Measurements from ENCODE around the gene CNNM3.
A peak's percentile ranks its signal among the peaks of the same experiment; 100 is the strongest.

CNNM3 gene

DNA sequence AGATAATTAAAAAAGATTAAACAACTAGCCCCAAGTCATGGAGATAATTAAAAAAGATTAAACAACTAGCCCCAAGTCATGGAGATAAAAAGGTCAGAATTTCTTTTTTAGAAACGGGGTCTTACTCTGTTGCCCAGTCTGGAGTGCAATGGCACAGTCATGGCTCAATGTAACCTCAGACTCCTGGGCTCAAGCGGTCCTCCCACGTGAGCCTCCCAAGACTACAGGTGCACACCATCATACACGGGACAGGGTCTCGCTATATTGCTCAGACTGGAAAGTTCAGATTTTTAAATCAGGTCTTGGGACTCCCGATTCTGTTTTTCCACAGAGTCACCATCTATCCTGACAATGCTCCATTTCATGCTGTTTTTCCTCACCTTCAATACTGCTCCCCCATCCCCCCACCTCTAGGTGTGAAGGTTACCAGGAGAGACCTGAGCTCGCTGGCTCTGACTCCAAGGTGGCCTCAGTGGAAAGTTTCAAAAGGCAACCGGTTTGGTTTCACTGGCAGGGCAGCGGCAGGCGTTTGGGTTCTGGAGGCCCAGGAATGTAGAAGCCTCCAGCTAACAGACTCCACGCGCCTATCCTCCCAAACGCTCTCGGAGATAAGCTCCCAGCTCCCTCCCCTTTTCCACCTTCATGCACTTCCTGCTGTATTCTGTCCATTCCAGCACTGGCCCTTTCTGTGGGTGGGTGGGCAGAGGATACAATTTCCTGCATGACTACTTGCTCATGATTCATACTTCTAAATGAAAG lies 56.7 kb downstream of the CNNM3 start:
- Histone ChIP-seq H3K27ac (ENCODE audit: low read depth, low read length) (peak overlapping the region; percentile 90), H2BK120ac (ENCODE audit: insufficient read depth, low read length, poor library complexity) (peak overlapping the region; percentile 2), H3K9ac (ENCODE audit: low read length) (no peak overlapping the region), H3K4me1 (ENCODE audit: control insufficient read depth in 1 of 2, insufficient read depth in 2 of 2, low read length in 2 of 2) (peaks cover 45 to 56% of the 10 kb centered on the region in 2 experiments), H3K36me3 (ENCODE audit: control insufficient read depth in 1 of 2, insufficient read depth in 2 of 2, low read length in 2 of 2) (peaks cover 0 to 7% of the 10 kb centered on the region in 2 experiments), H4K8ac (ENCODE audit: low read depth, low read length) (no peak overlapping the region), H4K12ac (ENCODE audit: low read depth, low read length) (no peak overlapping the region), H3K23ac (ENCODE audit: low read length) (no peak overlapping the region), H3K18ac (ENCODE audit: low read length) (no peak overlapping the region), H2AK5ac (ENCODE audit: low read length) (no peak overlapping the region), H3K4ac (ENCODE audit: low read depth, low read length) (no peak overlapping the region), H2BK5ac (ENCODE audit: low read depth, low read length, poor library complexity) (peak overlapping the region; percentile 26), H3K79me2 (ENCODE audit: control insufficient read depth, insufficient read depth, low read length, poor library complexity) (peaks cover 33% of the 10 kb centered on the region), H3K4me2 (ENCODE audit: low read length) (peak overlapping the region; percentile 5), H4K91ac (ENCODE audit: low read depth, low read length) (peak overlapping the region; percentile 29), H3K9me3 (ENCODE audit: insufficient read depth, low read depth, low read length) (peaks cover 2% of the 10 kb centered on the region), H3K79me1 (ENCODE audit: low read length) (peaks cover 74% of the 10 kb centered on the region), H2BK12ac (ENCODE audit: low read length) (peak overlapping the region; percentile 44), H3K4me3 (ENCODE audit: low read depth, low read length) (no peak overlapping the region), H3K14ac (ENCODE audit: low read length) (no peak overlapping the region), H2AFZ (ENCODE audit: insufficient read depth, low read length, poor library complexity) (no peak overlapping the region), H3K27me3 (ENCODE audit: insufficient read depth, low read length) (no peaks in the 10 kb centered on the region)
- no CpG with 5 or more reads among the region's 14 CpGs for WGBS (ENCODE audit: extremely low coverage, insufficient coverage, insufficient read length)
- peak; percentile 85 to 86 for DNase-seq

DNA sequence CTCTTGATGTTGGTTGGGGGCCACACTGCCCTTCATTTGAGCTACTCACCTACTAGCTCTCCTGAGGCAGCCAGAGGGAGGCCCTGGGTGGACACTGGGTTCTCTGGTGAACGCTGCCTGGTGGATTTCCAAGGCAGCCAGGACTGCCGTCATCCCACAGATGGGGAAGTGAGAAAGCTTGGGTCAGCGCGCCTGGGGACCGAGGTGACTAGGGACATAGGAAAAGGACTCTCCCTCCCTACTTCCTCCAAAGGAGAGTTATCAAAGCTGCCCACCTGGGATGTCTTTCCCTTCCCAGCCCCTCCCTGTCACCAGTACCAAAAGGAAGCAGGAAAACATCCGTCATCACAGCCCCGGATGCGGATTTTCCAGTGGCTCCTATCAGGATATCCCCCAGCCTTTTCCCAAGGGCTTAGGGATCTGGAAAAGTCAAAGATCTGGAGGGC lies 57.6 kb downstream of the CNNM3 start:
- Histone ChIP-seq H3K9me3 (ENCODE audit: insufficient read depth, low read depth, low read length) (peaks cover 4% of the 10 kb centered on the region), H2BK120ac (ENCODE audit: insufficient read depth, low read length, poor library complexity) (peak overlapping the region; percentile 77), H3K9ac (ENCODE audit: low read length) (no peak overlapping the region), H3K79me1 (ENCODE audit: low read length) (peaks cover 72% of the 10 kb centered on the region), H3K18ac (ENCODE audit: low read length) (peak overlapping the region; percentile 54), H3K4me1 (ENCODE audit: control insufficient read depth in 1 of 2, insufficient read depth in 2 of 2, low read length in 2 of 2) (peaks cover 45 to 57% of the 10 kb centered on the region in 2 experiments), H3K4ac (ENCODE audit: low read depth, low read length) (peak overlapping the region; percentile 35), H4K12ac (ENCODE audit: low read depth, low read length) (peak overlapping the region; percentile 75), H4K8ac (ENCODE audit: low read depth, low read length) (peak overlapping the region; percentile 69), H2AK5ac (ENCODE audit: low read length) (peak overlapping the region; percentile 73), H3K23ac (ENCODE audit: low read length) (no peak overlapping the region), H3K36me3 (ENCODE audit: control insufficient read depth in 1 of 2, insufficient read depth in 2 of 2, low read length in 2 of 2) (no peaks in the 10 kb centered on the region), H3K4me2 (ENCODE audit: low read length) (peak overlapping the region; percentile 37), H4K91ac (ENCODE audit: low read depth, low read length) (peak overlapping the region; percentile 90), H3K27ac (ENCODE audit: low read depth, low read length) (peak overlapping the region; percentile 90), H2BK5ac (ENCODE audit: low read depth, low read length, poor library complexity) (peak overlapping the region; percentile 79), H2AFZ (ENCODE audit: insufficient read depth, low read length, poor library complexity) (peak overlapping the region; percentile 12), H3K79me2 (ENCODE audit: control insufficient read depth, insufficient read depth, low read length, poor library complexity) (peaks cover 26% of the 10 kb centered on the region), H2BK12ac (ENCODE audit: low read length) (peak overlapping the region; percentile 89), H3K27me3 (ENCODE audit: insufficient read depth, low read length) (no peaks in the 10 kb centered on the region), H3K4me3 (ENCODE audit: low read depth, low read length) (no peak overlapping the region), H3K14ac (ENCODE audit: low read length) (peak overlapping the region; percentile 78)
- no CpG with 5 or more reads among the region's 8 CpGs for WGBS (ENCODE audit: extremely low coverage, insufficient coverage, insufficient read length)
- peak in 1 of 2 donors; percentile 46 for DNase-seq

DNA sequence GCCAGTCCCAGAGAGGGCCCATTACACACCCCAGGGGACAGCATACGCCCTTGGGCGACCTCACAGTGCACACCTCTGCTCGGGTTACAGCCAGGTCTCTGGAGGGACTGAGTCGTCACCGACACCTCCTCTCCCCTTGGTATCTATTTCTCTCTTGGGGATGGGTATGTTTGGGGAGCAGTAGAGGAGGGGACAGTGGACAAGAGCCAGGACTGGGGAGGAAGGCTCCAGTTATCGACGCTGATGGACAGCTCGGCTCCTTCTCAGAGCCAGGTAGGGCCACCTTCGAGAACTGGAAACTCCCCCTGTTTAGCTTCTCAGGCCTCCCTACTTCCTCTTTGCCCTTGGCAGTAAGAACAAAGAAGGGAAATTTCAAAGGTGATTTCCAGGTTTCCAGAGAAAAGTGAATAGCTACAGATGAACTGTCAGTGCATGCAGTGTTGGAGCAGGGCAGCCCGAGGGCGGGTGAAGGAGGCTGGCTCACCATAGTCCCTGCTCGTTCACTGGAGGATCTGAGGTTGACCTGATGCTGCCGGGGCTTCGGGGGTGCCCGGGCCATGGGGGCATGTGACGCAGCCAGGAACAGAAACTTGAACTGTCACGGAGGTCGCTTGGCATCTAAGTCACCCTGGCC lies 58.2 kb downstream of the CNNM3 start:
- Histone ChIP-seq H3K4me1 (ENCODE audit: control insufficient read depth in 1 of 2, insufficient read depth in 2 of 2, low read length in 2 of 2) (peaks cover 45 to 57% of the 10 kb centered on the region in 2 experiments), H3K27me3 (ENCODE audit: insufficient read depth, low read length) (no peaks in the 10 kb centered on the region), H2BK5ac (ENCODE audit: low read depth, low read length, poor library complexity) (peak overlapping the region; percentile 79), H3K9me3 (ENCODE audit: insufficient read depth, low read depth, low read length) (peaks cover 4% of the 10 kb centered on the region), H3K4ac (ENCODE audit: low read depth, low read length) (peak overlapping the region; percentile 3), H3K27ac (ENCODE audit: low read depth, low read length) (peak overlapping the region; percentile 90), H4K8ac (ENCODE audit: low read depth, low read length) (peak overlapping the region; percentile 69), H4K91ac (ENCODE audit: low read depth, low read length) (peak overlapping the region; percentile 90), H3K79me2 (ENCODE audit: control insufficient read depth, insufficient read depth, low read length, poor library complexity) (peaks cover 20% of the 10 kb centered on the region), H3K9ac (ENCODE audit: low read length) (no peak overlapping the region), H3K14ac (ENCODE audit: low read length) (peak overlapping the region; percentile 78), H2AFZ (ENCODE audit: insufficient read depth, low read length, poor library complexity) (peak overlapping the region; percentile 13), H2BK12ac (ENCODE audit: low read length) (peak overlapping the region; percentile 75), H2BK120ac (ENCODE audit: insufficient read depth, low read length, poor library complexity) (peak overlapping the region; percentile 77), H4K12ac (ENCODE audit: low read depth, low read length) (no peak overlapping the region), H3K18ac (ENCODE audit: low read length) (peak overlapping the region; percentile 70), H3K4me3 (ENCODE audit: low read depth, low read length) (no peak overlapping the region), H3K4me2 (ENCODE audit: low read length) (peak overlapping the region; percentile 37), H2AK5ac (ENCODE audit: low read length) (peak overlapping the region; percentile 96), H3K23ac (ENCODE audit: low read length) (no peak overlapping the region), H3K79me1 (ENCODE audit: low read length) (peaks cover 68% of the 10 kb centered on the region), H3K36me3 (ENCODE audit: control insufficient read depth in 1 of 2, insufficient read depth in 2 of 2, low read length in 2 of 2) (no peaks in the 10 kb centered on the region)
- no CpG with 5 or more reads among the region's 18 CpGs for WGBS (ENCODE audit: extremely low coverage, insufficient coverage, insufficient read length)
- DNase-seq: peak in 1 of 2 donors; percentile 44

DNA sequence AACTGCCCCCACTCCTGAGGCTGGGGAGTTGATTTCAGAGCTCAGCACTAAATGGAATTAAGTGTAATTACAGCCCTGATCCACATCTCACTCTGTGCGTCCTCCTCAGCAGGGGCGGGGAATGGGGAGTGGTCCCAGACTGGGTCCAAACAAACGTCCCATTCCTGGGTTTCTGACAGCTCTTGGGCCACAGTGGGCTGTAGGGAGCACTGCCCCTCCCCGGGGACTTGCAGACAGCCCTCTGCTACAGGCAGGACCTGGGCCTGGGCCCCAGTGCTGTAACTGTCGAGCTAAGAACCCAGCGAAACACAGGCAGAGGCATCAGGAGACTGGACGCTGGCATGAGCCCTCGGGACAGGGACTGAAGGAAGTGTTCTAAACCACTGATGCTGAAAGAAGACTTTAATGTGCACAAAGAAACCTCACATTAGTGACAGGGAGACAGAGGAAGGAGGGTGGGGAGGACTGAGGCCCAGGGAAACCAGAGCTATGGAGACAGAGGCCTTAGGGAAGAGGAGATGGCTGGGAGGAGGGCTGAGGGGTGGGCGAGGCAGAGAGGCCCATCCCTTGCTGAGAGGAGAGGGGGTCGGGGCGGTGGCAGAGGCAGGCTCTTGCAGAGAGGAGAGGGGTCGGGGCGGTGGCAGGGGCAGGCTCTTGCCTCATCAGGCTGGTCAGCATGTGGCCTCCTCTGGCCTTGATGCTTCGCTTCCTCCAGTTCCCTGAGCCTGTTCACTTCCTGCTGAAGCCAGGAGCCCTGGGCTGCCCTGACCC lies 59.6 kb downstream of the CNNM3 start:
- peaks cover 60% of the 10 kb centered on the region for H3K79me1 ChIP-seq (ENCODE audit: low read length)
- peak overlapping the region; percentile 1 for H4K8ac ChIP-seq (ENCODE audit: low read depth, low read length)
- peak overlapping the region; percentile 5 for H3K4ac ChIP-seq (ENCODE audit: low read depth, low read length)
- no peaks in the 10 kb centered on the region for H3K36me3 ChIP-seq (ENCODE audit: control insufficient read depth in 1 of 2, insufficient read depth in 2 of 2, low read length in 2 of 2)
- no peak overlapping the region for H2AFZ ChIP-seq (ENCODE audit: insufficient read depth, low read length, poor library complexity)
- H2AK5ac ChIP-seq (ENCODE audit: low read length): peak overlapping the region; percentile 96
- no peak overlapping the region for H3K9ac ChIP-seq (ENCODE audit: low read length)
- peaks cover 11% of the 10 kb centered on the region for H3K79me2 ChIP-seq (ENCODE audit: control insufficient read depth, insufficient read depth, low read length, poor library complexity)
- WGBS (ENCODE audit: extremely low coverage, insufficient coverage, insufficient read length): no CpG with 5 or more reads among the region's 14 CpGs
- DNase-seq: peak in 1 of 2 donors; percentile 31
- peak overlapping the region; percentile 2 for H2BK5ac ChIP-seq (ENCODE audit: low read depth, low read length, poor library complexity)
- peak overlapping the region; percentile 48 for H2BK120ac ChIP-seq (ENCODE audit: insufficient read depth, low read length, poor library complexity)
- no peak overlapping the region for H3K4me2 ChIP-seq (ENCODE audit: low read length)
- peak overlapping the region; percentile 75 for H2BK12ac ChIP-seq (ENCODE audit: low read length)
- peaks cover 52 to 62% of the 10 kb centered on the region in 2 experiments for H3K4me1 ChIP-seq (ENCODE audit: control insufficient read depth in 1 of 2, insufficient read depth in 2 of 2, low read length in 2 of 2)
- H4K91ac ChIP-seq (ENCODE audit: low read depth, low read length): peak overlapping the region; percentile 90
- peak overlapping the region; percentile 14 for H3K27ac ChIP-seq (ENCODE audit: low read depth, low read length)
- H3K23ac ChIP-seq (ENCODE audit: low read length): no peak overlapping the region
- no peak overlapping the region for H4K12ac ChIP-seq (ENCODE audit: low read depth, low read length)
- peaks cover 4% of the 10 kb centered on the region for H3K9me3 ChIP-seq (ENCODE audit: insufficient read depth, low read depth, low read length)
- peak overlapping the region; percentile 74 for H3K14ac ChIP-seq (ENCODE audit: low read length)
- no peaks in the 10 kb centered on the region for H3K27me3 ChIP-seq (ENCODE audit: insufficient read depth, low read length)
- no peak overlapping the region for H3K4me3 ChIP-seq (ENCODE audit: low read depth, low read length)
- H3K18ac ChIP-seq (ENCODE audit: low read length): peak overlapping the region; percentile 70

Data from trophoblast cell (in vitro differentiated cells and primary cell).